GM18861 (cell line): ENCODE measurements around the gene EXOC4.

Experiments
- ATAC-seq: cut with Tn5 transposase; IDR thresholded peaks from one replicate; pipeline ENCODE4 v1.9.1; 2021; ENCODE audit not compliant: unreplicated experiment

The EXOC4 gene

GRCh38 chr7:133696056-133696455, 443.2 kb downstream of the EXOC4 start:
- no peak for ATAC-seq

DNA sequence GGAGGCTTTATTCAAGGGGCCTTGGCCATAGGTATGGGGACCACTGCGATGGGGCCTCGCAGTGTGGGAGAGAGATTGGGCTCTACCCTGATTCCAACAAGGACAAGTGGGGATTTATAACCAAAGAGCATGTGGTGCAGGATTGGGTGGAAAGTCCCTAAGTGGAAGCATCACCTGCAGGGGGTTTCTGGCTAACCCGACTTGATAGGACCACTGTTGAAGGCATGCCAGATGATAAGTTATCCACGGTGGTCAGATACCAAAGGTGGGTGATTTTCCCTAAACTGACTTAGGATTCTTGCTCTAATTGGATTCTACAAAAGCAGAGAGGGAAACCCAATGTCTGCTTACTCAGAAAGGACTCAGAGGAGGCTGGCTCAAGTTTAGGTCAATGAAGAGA, 444.7 kb downstream of the EXOC4 start:
- ATAC-seq = no peak

GRCh38 chr7:133698127-133698526, 445.2 kb downstream of the EXOC4 start:
- ATAC-seq = no peak

- no peak for ATAC-seq
Observed at GRCh38 chr7:133699386-133699785, 446.5 kb downstream of the EXOC4 start.

- ATAC-seq = no peak
Observed at GRCh38 chr7:133702078-133702477, 449.2 kb downstream of the EXOC4 start.

DNA sequence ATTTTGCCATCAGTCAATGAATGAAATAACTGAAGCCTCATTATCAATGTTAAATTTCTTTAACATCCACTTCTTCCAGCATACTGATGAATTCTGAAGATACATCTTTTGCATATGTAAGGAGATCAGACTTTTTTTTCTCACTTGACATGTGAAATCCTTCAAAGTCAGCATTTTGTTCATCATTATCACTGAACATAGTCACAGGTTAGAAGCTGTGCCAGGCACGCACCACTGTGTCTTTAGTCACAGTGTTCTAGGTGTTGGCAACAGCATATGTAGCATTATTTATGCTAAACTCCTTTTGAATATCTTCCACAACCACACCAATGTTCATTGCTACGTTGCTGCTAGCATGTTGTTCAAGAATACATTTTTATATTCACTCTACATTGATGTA, 450.1 kb downstream of the EXOC4 start:
- ATAC-seq = no peak

DNA sequence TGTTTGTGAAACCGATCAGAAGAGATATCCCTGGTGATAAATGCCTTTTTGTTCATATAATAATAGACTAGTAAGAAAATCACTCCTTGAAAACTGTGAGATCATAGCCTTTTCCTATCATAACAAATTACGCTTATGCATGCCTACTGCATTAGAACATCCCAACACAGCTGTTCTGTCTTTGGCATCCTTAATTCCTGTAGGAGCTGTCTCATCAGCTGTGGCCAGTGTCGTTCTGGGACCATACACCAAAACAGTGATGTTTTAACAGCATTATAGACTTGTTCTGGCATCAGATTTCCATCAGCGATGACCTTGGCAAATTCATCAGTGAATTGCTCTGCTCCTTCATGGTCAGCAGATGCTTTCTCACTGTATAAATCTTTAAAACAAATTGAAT, 450.7 kb downstream of the EXOC4 start:
- ATAC-seq = no peak

- ATAC-seq = no peak
Observed at GRCh38 chr7:133704453-133704852, 451.6 kb downstream of the EXOC4 start.

GRCh38 chr7:133705596-133705995, 452.7 kb downstream of the EXOC4 start:
- ATAC-seq = no peak

DNA sequence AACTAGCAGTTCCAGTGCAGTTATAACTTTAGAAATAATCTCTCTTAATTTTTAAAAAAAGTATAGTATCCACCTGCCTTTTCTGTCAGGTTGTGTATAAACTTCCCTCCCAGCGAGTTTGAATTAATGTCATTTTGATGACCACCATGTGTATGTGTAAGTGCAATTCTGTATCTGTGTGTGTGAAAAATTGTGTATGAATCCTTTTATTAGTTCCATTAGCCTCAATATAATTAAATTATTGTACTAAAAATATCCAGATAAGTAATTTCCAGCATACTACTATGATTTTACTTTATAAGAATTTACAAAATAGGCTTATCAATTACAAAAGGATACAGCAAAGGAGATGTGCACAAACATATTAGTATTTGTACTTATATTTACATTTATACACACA, 453.1 kb downstream of the EXOC4 start:
- no peak for ATAC-seq

DNA sequence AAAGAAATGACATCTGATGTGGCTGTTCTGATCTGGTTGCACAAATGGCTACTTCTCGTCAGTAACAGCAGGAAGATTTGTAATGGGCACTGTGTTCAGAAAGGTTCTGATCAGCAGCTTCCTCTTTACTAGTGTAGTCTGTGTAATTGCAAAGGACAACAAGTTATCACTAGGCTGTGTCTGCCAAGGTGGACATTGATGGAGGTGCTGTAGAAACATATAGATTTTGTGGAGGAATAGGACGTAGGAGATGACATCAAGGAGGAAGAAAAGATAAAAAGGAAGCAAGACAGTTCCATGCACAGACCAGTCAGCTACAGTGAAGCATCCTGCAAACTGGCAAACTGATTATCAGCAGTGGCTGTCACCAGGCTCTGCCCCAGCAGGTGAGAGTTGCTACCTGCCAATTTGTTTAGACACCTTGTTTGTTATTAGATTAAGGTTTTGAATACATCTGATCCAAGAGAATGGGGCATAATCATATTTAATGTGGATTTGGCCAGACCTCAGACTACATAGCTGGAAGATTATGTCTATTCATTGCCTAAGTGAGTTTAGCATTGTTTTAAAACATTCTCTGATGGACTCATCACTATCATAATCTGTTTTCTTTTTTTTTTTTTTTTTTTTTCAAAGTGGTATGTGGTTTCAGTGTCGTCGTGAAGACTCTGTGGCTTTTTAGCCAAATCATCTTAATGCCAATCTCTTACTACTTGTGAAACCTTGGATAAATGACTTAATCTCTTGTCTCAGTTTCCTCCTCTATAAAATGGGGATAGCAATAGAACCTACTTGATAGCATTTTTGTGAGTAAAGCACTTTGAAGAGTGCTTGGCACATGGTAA, 456.4 kb downstream of the EXOC4 start:
- ATAC-seq = no peak

- ATAC-seq = no peak
Observed at GRCh38 chr7:133712544-133712943, 459.7 kb downstream of the EXOC4 start.

- ATAC-seq = no peak
Observed at GRCh38 chr7:133714654-133715053, 461.8 kb downstream of the EXOC4 start.

- ATAC-seq = no peak
Observed at GRCh38 chr7:133718131-133718530, 465.3 kb downstream of the EXOC4 start.

- ATAC-seq = no peak
Observed at GRCh38 chr7:133723044-133723443, 470.2 kb downstream of the EXOC4 start.

DNA sequence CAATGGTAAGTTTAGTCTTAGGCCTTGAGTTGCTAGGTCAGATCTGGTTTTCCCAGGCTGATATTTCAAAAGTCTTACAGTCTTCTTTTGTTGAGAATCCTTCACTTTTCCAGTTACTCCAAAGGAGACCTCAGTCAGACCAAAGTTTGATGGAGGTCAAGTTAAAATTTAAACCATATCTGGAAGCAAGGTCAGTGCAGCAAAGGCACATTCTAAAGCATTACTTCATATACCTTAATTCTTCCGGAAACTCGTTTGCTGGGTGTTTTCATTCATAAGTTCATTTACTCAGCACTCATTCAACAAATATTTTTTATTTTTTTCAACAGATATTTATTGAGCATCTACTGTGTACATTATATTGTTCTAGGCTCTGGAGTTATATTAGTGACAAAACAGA, 471.3 kb downstream of the EXOC4 start:
- no peak for ATAC-seq

- no peak for ATAC-seq
Observed at GRCh38 chr7:133724694-133725093, 471.8 kb downstream of the EXOC4 start.

DNA sequence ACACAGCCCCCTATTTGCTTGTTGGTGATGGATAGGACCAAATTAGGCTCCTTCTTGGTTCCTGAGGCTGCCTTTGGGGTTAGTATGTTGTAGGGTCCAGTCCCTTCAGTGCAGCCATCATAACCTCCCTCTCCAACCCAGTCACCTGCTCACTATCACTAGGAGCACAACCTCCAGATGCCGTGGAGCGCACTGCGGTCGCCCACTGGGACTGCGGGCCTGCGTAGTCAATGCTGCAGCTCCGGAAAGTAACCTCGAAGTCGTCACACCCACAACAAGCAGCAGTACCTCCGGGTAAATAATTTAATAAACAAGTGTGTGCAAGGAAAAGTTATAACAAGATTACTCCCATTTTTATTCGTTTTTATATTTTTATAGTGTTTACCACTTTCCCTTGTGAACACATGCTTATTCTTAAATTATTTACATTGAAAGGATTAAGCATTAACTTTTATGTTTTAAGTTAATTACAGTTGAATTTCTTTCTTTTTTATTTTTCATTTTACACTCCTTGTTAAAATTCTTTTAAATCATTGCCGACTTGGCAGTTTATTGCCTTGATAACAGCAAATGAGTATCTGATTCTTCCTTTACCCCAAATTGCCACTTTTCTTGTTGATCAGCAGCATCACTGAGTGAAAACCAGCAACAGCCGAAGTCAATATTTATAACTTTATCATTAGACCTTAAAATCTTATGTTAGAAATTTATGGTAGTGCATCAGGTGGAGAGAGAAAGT, 474.8 kb downstream of the EXOC4 start:
- ATAC-seq = no peak

- no peak for ATAC-seq
Observed at GRCh38 chr7:133730360-133730759, 477.5 kb downstream of the EXOC4 start.

DNA sequence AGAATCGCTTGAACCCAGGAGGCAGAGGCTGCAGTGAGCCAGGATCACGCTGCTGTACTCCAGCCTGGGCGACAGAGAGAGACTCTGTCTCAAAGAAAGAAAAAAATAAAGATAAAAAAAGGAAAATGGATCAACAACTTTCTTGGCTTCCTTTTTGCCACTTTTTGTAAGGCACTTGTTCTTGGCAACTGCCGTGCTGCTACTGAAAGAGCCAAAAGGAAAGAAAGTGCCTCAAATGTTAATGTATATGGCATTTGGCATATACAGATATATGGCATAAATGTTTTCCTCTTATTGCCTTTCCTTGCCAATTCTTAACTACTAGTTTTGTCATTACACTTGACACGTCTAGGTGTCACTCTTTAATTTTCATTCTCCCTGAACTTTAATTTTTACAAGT, 480.5 kb downstream of the EXOC4 start:
- ATAC-seq = no peak

DNA sequence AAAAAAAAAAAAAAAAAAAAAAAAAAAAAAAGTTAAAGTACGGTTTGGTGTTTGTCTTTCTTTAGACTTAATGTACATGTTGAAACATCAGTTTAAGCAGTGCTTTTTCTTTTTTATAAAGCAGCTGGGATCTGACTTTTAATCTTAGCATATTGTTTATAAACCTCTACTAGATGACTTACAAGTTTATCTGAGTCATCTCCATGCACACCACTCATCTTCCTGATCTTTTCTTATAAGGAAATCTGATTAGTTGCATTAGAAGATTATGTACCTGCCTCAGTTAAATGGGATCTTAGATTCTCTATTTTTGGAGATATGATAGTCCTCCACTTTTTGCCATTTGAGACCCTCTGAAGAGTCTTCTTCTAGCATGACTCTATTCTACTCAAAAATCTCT, 482.3 kb downstream of the EXOC4 start:
- no peak for ATAC-seq

GRCh38 chr7:133739817-133740216, 486.9 kb downstream of the EXOC4 start:
- ATAC-seq = no peak
